ENCODE results near the gene WDTC1.

WDTC1 gene

GRCh38 chr1:27255136-27255535, 20.7 kb downstream of the WDTC1 start:
- no peak for DNase-seq (ENCODE audit: low read depth)
- TF ChIP-seq CTCF (conservative IDR thresholded peaks at IDR 0.05; ENCODE audit: low read depth, low read length), result no peak
- H3K4me3 ChIP-seq (ENCODE audit: low read length), result no peak overlapping the region

GRCh38 chr1:27257155-27257554, 22.7 kb downstream of the WDTC1 start:
- DNase-seq (ENCODE audit: low read depth), result peak; percentile 69
- TF ChIP-seq CTCF (conservative IDR thresholded peaks at IDR 0.05; ENCODE audit: low read depth, low read length), result no peak
- H3K4me3 ChIP-seq (ENCODE audit: low read length), result no peak overlapping the region

- DNase-seq (ENCODE audit: low read depth), result no peak
- H3K4me3 ChIP-seq (ENCODE audit: low read length), result no peak overlapping the region
- TF ChIP-seq CTCF (conservative IDR thresholded peaks at IDR 0.05; ENCODE audit: low read depth, low read length), result no peak
These were observed 24.2 kb downstream of the WDTC1 start for GRCh38 chr1:27258598-27258997.

DNA sequence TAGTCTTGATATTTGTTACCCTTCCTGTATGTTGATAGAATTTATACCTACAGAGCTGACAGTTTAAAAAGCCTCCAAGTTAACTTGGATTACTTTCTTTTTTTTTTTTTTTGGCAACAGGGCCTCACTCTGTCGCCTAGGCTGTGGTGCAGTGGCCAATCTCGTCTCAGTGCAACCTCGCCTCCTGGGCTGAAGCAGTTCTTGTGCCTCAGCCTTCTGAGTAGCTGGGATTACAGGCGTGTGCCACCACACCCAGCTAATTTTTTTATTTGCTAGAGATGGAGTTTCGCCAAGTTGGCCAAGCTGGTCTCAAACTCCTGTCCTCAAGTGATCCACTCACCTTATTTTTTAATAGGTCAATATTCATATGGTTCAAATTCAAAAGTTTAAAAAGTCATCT, 32.7 kb downstream of the WDTC1 start:
- no peak overlapping the region for H3K4me3 ChIP-seq (ENCODE audit: low read length)
- no peak for TF ChIP-seq CTCF (conservative IDR thresholded peaks at IDR 0.05; ENCODE audit: low read depth, low read length)
- no peak for DNase-seq (ENCODE audit: low read depth)

DNA sequence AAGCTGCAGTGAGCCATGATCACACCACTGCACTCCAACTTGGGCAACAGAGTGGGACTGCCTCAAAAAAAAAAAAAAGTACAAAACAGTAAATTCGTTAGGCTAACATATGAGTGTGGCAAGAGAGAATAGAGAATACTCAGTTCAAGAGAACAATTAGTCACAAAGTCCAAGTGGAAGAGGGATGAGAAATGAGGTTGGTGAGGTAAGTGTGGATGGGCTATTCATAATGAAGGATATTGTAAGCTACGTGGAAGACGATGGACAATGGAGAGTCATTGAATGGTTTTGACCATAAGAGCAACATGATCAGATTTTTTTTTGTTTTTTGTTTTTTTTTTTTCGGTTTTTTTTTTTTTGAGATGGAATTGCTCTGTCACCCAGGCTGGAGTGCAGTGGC, 34.8 kb downstream of the WDTC1 start:
- TF ChIP-seq CTCF (conservative IDR thresholded peaks at IDR 0.05; ENCODE audit: low read depth, low read length), result no peak
- DNase-seq (ENCODE audit: low read depth), result no peak
- no peak overlapping the region for H3K4me3 ChIP-seq (ENCODE audit: low read length)

DNA sequence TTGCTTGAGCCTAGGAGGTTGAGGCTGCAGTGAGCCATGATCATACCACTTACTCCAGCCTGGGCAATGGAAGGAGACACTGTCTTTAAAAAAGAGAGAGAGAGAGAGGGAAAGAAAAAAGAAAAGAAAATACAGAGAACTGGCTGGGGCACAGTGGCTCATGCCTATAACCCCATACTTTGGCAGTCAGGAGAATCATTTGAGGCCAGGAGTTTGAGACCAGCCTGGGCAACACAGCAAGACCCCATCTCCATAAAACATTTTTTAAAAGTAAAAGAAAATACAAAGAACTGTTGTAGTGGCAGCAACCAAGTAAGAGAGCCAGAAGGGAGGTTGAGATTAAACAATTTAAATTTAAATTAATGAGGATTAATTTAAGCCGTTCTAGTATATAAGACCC, 39.8 kb downstream of the WDTC1 start:
- no peak overlapping the region for H3K4me3 ChIP-seq (ENCODE audit: low read length)
- no peak for TF ChIP-seq CTCF (conservative IDR thresholded peaks at IDR 0.05; ENCODE audit: low read depth, low read length)
- DNase-seq (ENCODE audit: low read depth), result no peak

GRCh38 chr1:27275696-27276095, 41.3 kb downstream of the WDTC1 start:
- no peak for TF ChIP-seq CTCF (conservative IDR thresholded peaks at IDR 0.05; ENCODE audit: low read depth, low read length)
- DNase-seq (ENCODE audit: low read depth), result no peak
- no peak overlapping the region for H3K4me3 ChIP-seq (ENCODE audit: low read length)

All from retinal pigment epithelial cell (primary cell).